Breast epithelium (tissue), 3 donors: ENCODE measurements around the gene PLAAT5.

Experiments
- CTCF ChIP-seq, 3 donors: fragments of 450-650 bp; IDR thresholded peaks; one replicate each; pipeline ENCODE4 v1.5.1; 2016 to 2017; ENCODE audit warnings: antibody characterized with exemption in 3 of 3, mild to moderate bottlenecking in 3 of 3, moderate library complexity in 3 of 3
- POLR2AphosphoS5 ChIP-seq, 3 donors: sonication (generic); formaldehyde crosslinking; IDR thresholded peaks; one replicate each; pipeline ENCODE4 v1.6.1; 2017; ENCODE audit warnings: antibody characterized with exemption in 3 of 3

DNA sequence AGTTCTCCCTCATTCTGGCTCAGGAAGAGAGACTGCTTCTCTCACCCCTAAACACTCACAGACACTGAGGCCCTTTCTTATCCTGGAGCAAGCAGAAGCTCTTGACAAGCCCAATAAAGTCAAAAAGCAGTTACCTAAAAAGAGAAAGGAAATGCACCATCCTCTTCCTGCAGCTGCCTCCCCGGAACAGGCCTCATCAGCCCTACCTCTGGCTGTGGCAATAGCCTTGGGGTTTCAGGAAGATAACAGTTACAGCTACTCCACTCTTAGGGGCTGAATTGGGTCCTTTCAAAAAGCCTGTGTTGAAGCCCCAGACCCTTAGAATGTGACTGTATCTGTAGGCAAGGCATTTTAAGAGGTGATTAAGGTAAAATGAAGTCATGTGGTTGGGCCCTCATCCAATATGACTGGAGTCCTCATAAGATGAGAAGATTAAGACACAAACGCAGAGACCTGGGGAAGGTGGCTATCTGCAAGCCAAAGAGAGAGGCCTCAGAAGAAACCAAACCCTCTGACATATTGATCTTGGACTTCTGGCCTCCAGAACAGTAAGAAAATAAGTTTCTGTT, 11.4 kb upstream of the PLAAT5 start:
- TF ChIP-seq POLR2AphosphoS5 (IDR thresholded peaks at IDR 0.05), result no peak
- TF ChIP-seq CTCF (IDR thresholded peaks at IDR 0.05), result no peak
